Measurements from ENCODE around the gene SRSF8.
"Not testable (repeated sequence)": the region's sequence is repeated elsewhere in the genome, so short reads cannot be mapped to it uniquely, and the experiment has no call there.

Gene SRSF8, protein sequence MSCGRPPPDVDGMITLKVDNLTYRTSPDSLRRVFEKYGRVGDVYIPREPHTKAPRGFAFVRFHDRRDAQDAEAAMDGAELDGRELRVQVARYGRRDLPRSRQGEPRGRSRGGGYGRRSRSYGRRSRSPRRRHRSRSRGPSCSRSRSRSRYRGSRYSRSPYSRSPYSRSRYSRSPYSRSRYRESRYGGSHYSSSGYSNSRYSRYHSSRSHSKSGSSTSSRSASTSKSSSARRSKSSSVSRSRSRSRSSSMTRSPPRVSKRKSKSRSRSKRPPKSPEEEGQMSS

GRCh38 chr11:95066716-95067038, at the start of gene SRSF8:
Gene SRSF8 (plus strand): TSS chr11:95066919. CDS start chr11:95067227, 308 bp downstream.
- no peak for DNase-seq

- DNase-seq, result not testable (repeated sequence)
Measured at GRCh38 chr11:95021468-95021867, 45.3 kb upstream of the SRSF8 start.

DNA sequence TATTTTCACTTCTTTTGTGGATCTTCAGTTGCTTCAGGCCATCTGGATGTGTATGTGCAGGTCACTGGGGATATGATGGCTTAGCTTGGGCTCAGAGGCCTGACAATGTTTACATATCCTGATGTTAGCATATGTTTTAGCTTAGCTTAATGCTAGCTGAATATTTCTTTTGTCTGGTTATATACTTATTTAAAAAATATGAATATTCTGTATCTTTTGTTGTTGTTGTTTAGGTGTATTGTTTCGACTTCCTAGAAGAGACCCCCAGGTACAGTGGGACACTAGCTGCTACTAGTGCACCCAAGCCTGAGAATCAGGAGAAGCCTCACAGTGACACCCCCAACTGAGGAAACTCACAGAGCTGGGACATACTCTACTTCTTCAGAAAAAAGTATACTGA, 41.8 kb upstream of the SRSF8 start, which contains the start of gene KDM4E:
Gene KDM4E (plus strand): TSS at position 301 of the 400 bp plus-strand sequence. CDS start 300 bp downstream, outside the sequence.
- DNase-seq, result no peak

DNA sequence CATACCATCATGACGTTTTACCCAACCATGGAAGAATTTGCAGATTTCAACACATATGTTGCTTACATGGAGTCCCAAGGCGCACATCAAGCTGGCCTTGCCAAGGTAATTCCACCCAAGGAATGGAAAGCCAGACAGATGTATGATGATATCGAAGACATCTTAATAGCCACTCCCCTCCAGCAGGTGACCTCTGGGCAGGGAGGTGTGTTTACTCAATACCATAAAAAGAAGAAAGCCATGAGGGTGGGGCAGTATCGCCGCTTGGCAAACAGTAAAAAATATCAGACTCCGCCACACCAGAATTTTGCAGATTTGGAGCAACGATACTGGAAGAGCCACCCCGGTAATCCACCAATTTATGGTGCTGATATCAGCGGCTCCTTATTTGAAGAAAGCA, 41.1 kb upstream of the SRSF8 start:
- DNase-seq, result not testable (repeated sequence)

DNA sequence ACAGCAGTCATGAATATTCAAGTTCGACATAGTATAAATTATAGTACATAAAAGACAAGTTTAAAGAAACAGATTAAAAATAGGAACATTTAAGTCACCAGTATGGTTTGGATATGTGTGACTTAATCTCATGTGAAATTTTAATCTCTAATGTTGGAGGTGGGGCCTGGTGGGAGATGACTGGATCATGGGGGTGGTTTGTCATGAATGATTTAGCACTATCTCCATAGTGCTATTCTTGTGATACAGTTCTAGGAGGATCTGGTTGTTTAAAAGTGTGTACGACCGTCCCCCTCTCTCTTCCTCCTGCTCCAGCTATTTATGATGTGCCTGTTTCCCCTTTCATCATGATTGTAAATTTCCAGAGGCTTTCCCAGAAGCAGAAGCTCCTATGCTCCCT, 38.4 kb upstream of the SRSF8 start:
- no peak for DNase-seq

- DNase-seq, result no peak
Measured at GRCh38 chr11:95033051-95033450, 33.7 kb upstream of the SRSF8 start.

- no peak for DNase-seq
Measured at GRCh38 chr11:95035316-95035715, 31.4 kb upstream of the SRSF8 start.

- not testable (repeated sequence) for DNase-seq
Measured at GRCh38 chr11:95037356-95038035, 29.2 kb upstream of the SRSF8 start.

DNA sequence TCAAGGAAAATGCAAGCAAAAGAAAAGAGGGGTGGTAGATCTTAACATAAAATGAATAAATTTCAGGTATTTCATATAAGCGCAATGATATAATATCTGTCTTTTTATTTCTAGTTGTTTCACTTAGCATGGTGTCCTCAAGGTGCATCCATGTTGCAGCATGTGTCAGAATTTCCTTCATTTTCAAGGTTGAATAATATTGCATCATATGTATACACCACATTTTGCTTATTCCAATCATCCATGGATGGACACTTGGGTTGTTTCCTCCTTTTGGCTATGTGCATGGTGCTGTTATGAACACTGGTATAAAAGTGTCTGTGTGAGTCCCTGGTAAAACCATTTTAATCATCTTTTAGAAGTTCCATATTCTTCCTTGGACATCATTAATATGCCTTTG, 24.5 kb upstream of the SRSF8 start:
- DNase-seq, result no peak

- no peak for DNase-seq
Measured at GRCh38 chr11:95042906-95043305, 23.8 kb upstream of the SRSF8 start.

DNA sequence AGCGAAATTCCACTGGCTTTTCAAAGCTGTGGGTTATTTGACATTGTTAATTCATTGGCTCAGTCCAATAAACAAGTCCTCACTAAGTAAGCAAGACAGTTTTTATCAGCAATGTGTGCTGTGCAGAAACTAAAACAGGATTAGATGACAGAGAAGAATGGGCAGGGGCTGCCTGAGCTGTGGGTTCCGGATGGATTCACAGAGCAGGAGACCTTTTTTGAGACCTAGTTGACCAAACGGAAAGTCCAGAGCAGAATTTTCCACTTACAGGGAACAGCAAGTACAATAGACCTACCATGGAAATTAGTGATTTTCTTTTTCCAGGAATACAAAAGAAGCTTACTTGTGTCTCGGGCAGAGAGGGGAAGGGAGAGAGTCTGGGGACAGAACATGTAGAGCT, 22.7 kb upstream of the SRSF8 start:
- no peak for DNase-seq

GRCh38 chr11:95045812-95046211, 20.9 kb upstream of the SRSF8 start:
- DNase-seq, result no peak

GRCh38 chr11:95049122-95049521, 17.6 kb upstream of the SRSF8 start, which contains the start of gene KDM4F:
Gene KDM4F (plus strand): TSS chr11:95049422.
- not testable (repeated sequence) for DNase-seq

DNA sequence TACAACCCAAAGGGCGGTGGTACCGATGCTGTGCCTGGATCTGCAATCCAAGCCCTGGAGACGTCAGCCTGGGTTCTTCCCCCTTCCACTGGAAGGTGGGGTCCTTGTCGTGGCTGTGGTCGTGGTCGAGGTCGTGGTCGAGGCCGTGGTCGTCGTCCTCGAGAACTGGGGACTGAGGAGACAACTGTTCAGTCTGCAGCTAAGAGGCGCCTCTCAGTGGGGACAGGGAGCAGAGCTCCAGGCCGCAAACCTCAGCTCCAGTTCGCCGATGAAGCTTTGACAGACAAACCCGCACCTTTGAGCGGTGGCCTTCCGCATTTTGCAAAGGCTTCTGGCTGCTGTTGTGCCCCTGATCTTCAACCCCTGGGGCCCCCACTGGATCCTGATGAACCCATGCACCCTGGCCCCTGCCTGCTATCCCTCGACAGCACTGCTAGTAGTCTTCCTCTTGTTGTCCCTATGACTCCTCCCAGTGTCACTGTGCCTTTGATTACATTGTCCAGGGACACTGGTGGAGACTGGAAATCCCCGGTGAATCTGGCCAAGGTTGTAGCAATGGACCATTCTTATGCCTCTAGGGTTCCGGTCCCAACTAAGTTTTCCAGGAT, 16.0 kb upstream of the SRSF8 start:
- DNase-seq, result no peak

- DNase-seq, result no peak
Measured at GRCh38 chr11:95054356-95054755, 12.4 kb upstream of the SRSF8 start.

DNA sequence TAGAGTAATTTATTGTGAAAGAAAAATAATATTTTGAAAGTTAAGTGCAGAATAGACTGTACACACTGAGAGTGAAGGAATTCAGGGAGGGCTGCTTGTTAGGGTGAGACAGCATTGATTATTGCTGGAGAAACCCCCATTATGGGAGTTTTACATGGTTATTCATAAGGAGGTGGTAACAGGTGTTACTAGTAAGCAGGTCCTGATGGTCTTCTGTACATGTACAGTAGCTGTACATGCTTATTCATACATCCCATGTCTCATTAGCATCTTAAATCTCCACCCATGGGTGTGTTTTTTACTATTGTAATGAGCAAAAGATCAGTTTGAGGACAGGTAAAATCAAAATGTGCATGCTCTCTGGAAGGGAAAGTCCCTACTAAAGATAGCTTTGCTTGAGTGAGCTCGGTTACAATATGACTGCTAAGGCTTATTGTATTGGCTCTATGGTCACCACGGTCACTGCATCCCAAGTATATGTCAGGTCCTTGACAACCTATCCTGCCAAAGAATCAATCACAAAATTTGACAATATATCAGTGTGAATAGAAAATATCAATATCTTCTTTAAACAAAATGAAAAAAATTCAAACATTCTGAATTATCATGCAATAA, 11.3 kb upstream of the SRSF8 start:
- DNase-seq, result no peak

GRCh38 chr11:95057959-95058358, 8.8 kb upstream of the SRSF8 start:
- DNase-seq, result no peak

GRCh38 chr11:95058621-95059020, 8.1 kb upstream of the SRSF8 start:
- no peak for DNase-seq

DNA sequence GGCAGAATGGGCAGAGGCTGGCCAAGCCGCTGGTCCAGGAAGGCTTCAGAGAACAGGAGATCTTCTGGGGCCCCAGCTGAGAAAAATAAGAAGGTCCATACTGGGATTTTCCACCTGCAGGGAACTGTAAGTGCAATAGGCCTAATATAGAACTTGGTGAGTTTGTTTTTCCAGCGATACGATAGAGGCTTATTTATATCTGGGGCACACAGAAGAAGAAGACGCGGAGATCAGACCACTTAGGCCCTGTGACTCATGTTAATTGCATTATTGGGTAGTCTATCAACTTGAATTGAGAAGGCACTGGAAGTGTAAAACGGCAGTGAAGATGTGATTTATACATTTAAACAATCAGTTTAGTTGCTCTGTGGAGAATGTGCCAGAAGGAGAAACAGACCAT, 7.7 kb upstream of the SRSF8 start:
- DNase-seq, result no peak

GRCh38 chr11:95065336-95065735, 1.4 kb upstream of the SRSF8 start:
- DNase-seq, result no peak

GRCh38 chr11:95067039-95067840, 521 bp downstream of the SRSF8 start:
- peak; percentile 79 for DNase-seq

GRCh38 chr11:95067841-95068219, 1.1 kb downstream of the SRSF8 start:
- no peak for DNase-seq

- peak; percentile 90 for DNase-seq
Measured at GRCh38 chr11:95068549-95068948, 1.8 kb downstream of the SRSF8 start.

Measured in COR-L47 (cell line).